Mucosa of stomach (tissue), 1 donor: ENCODE data around the gene ARF1.
"Not testable (repeated sequence)": the region's sequence is repeated elsewhere in the genome, so short reads cannot be mapped to it uniquely, and the experiment has no call there.

Experiments
- H3K27me3 ChIP-seq: one replicate; pipeline ENCODE4 v1.7.0; 2013; ENCODE audit warnings: mild to moderate bottlenecking, low read length; ENCODE audit not compliant: control insufficient read depth, insufficient read depth
- H3K36me3 ChIP-seq: one replicate; pipeline ENCODE4 v1.7.0; 2013; ENCODE audit warnings: low read length; ENCODE audit not compliant: control insufficient read depth, insufficient read depth
- H3K4me1 ChIP-seq: one replicate; pipeline ENCODE4 v1.7.0; 2013; ENCODE audit warnings: mild to moderate bottlenecking, low read length; ENCODE audit not compliant: control insufficient read depth, insufficient read depth
- H3K4me3 ChIP-seq: one replicate; pipeline ENCODE4 v1.7.0; 2013; ENCODE audit warnings: low read length
- H3K9ac ChIP-seq: one replicate; pipeline ENCODE4 v1.7.0; 2013; ENCODE audit warnings: mild to moderate bottlenecking, low read length, moderate library complexity
- H3K9me3 ChIP-seq: one replicate; pipeline ENCODE4 v1.7.0; 2013; ENCODE audit warnings: mild to moderate bottlenecking, low read length, moderate library complexity; ENCODE audit not compliant: control insufficient read depth
- donor health status: Pancreatic carcinoma.

Gene ARF1

DNA sequence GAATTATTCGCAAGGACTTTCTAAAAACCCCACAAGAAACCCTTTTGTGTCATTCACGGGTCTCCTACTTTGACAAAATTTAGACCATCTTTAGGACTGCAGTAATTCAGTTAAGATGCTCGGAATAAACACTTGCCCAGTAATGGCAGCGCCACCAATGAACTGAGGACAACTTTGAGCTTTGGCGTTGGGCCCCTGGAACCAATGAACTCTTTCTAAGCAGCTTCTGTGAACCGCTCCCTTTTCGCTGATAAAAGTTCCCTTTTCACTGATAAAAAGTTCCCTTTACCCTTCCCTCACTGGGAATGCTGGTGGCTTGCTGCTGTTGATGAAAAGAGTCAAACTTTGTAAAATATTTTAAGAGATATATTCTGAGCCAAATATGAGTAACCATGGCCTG lies 28.0 kb downstream of the ARF1 start:
- H3K4me1 ChIP-seq, result peaks cover 25% of the 10 kb centered on the region
- H3K27me3 ChIP-seq, result no peaks in the 10 kb centered on the region
- H3K36me3 ChIP-seq, result peaks cover 10% of the 10 kb centered on the region
- H3K9me3 ChIP-seq, result no peaks in the 10 kb centered on the region
- H3K4me3 ChIP-seq, result no peak overlapping the region
- no peak overlapping the region for H3K9ac ChIP-seq

- peaks cover 25% of the 10 kb centered on the region for H3K4me1 ChIP-seq
- not testable (repeated sequence) for H3K36me3 ChIP-seq, H3K27me3 ChIP-seq, H3K9ac ChIP-seq, H3K9me3 ChIP-seq, H3K4me3 ChIP-seq
Measured at GRCh38 chr1:228111315-228111714, 28.8 kb downstream of the ARF1 start.

DNA sequence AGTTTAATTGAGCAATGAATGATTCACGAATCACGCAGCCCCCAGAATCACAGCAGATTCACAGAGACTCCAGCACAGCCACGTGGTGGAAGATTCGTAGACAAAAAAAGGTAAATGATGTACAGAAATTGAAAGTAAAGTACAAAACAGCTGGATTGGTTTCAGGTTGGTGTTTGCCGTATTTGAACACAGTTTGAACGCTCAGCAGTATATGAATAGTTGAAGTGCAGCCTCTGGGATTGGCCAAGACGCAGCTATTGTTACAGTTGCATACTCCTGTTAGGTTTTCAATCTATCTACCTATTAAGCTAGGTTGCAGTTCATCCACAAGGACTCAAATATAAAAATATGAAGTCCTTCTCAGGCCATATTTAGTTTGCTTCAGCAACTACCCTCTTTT lies 29.7 kb downstream of the ARF1 start:
- H3K36me3 ChIP-seq, result no peaks in the 10 kb centered on the region
- no peaks in the 10 kb centered on the region for H3K27me3 ChIP-seq
- no peak overlapping the region for H3K9ac ChIP-seq
- no peaks in the 10 kb centered on the region for H3K9me3 ChIP-seq
- H3K4me3 ChIP-seq, result no peak overlapping the region
- H3K4me1 ChIP-seq, result peaks cover 25% of the 10 kb centered on the region

DNA sequence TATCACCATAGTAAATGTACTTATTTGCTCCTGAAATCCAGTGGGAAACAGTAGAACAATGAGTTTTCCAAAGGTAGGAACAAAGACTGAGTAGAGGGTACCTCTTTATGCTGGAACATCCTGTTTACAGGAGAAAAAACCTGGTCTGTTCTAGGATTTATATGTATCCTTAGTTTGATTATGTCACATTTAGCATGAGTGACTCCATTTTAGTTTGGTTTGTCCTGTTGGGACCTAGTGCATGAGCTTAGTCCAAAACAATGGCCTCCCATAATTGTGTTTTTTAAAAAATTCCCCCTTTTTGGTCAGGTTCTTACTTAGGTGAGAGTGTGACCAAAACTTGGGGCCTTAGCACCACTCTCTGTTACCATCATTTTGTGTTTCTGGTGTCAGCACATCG lies 30.1 kb downstream of the ARF1 start:
- Histone ChIP-seq H3K9ac (no peak overlapping the region), H3K4me1 (peaks cover 25% of the 10 kb centered on the region), H3K9me3 (no peaks in the 10 kb centered on the region), H3K27me3 (no peaks in the 10 kb centered on the region), H3K36me3 (no peaks in the 10 kb centered on the region), H3K4me3 (no peak overlapping the region)

GRCh38 chr1:228114827-228115226 lies 32.3 kb downstream of the ARF1 start:
- Histone ChIP-seq H3K4me3 (no peak overlapping the region), H3K4me1 (peaks cover 11% of the 10 kb centered on the region), H3K27me3 (no peaks in the 10 kb centered on the region), H3K9ac (no peak overlapping the region), H3K36me3 (no peaks in the 10 kb centered on the region), H3K9me3 (no peaks in the 10 kb centered on the region)

DNA sequence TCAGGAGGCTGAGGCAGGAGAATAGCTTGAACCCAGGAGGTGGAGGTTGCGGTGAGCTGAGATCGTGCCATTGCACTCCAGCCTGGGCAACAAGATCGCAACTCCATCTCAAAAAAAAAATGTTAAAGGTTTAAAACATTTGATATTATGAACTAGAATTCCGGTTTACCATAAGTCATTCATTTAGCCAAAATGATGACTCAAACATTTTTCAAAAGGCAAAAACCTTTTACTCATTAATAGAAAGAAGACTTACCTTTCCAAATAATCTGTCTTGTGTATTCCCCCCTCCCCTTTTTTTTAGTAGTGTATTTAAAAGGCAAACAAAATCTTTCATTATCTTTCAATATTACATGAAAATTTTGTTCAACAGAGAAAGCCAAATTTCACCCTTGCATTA lies 34.8 kb downstream of the ARF1 start:
- Histone ChIP-seq H3K9ac (no peak overlapping the region), H3K4me3 (no peak overlapping the region), H3K4me1 (no peaks in the 10 kb centered on the region)

DNA sequence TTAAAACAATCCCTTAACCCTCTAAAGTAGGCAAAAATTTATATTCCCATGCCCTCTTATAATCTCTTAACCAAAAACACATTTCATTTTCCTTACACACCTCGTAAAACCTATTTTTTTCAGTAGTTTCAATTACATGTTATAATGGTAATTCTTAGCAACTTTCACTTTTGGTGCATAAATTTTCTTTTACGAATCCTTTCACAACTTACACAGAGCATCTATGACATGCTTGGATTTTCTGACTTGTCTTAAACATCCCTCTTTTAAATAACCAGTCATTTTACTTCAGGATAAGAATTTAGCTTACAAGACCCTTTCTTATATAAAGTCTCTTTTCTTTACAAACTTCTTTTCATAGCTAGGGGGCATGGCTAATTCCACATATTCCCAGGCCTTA lies 35.5 kb downstream of the ARF1 start:
- Histone ChIP-seq H3K9ac (no peak overlapping the region), H3K9me3 (no peaks in the 10 kb centered on the region), H3K4me1 (no peaks in the 10 kb centered on the region), H3K36me3 (no peaks in the 10 kb centered on the region), H3K4me3 (no peak overlapping the region), H3K27me3 (no peaks in the 10 kb centered on the region)

More for the DNA sequence above, 34.8 kb downstream of the ARF1 start:
- no peaks in the 10 kb centered on the region for H3K9me3 ChIP-seq
- no peaks in the 10 kb centered on the region for H3K27me3 ChIP-seq
- no peaks in the 10 kb centered on the region for H3K36me3 ChIP-seq

- Histone ChIP-seq H3K4me3 (no peak overlapping the region), H3K9me3 (no peaks in the 10 kb centered on the region), H3K36me3 (no peaks in the 10 kb centered on the region), H3K4me1 (no peaks in the 10 kb centered on the region), H3K27me3 (no peaks in the 10 kb centered on the region), H3K9ac (no peak overlapping the region)
Measured at GRCh38 chr1:228120351-228120750, 37.8 kb downstream of the ARF1 start.

GRCh38 chr1:228120857-228121489 lies 38.5 kb downstream of the ARF1 start:
- no peak overlapping the region for H3K9ac ChIP-seq
- H3K4me1 ChIP-seq, result no peaks in the 10 kb centered on the region
- no peak overlapping the region for H3K4me3 ChIP-seq
- no peaks in the 10 kb centered on the region for H3K36me3 ChIP-seq
- no peaks in the 10 kb centered on the region for H3K9me3 ChIP-seq
- no peaks in the 10 kb centered on the region for H3K27me3 ChIP-seq

GRCh38 chr1:228122921-228123441 lies 40.5 kb downstream of the ARF1 start:
- H3K4me1 ChIP-seq, result no peaks in the 10 kb centered on the region
- no peak overlapping the region for H3K4me3 ChIP-seq
- H3K27me3 ChIP-seq, result no peaks in the 10 kb centered on the region
- H3K36me3 ChIP-seq, result no peaks in the 10 kb centered on the region
- no peak overlapping the region for H3K9ac ChIP-seq
- H3K9me3 ChIP-seq, result no peaks in the 10 kb centered on the region

DNA sequence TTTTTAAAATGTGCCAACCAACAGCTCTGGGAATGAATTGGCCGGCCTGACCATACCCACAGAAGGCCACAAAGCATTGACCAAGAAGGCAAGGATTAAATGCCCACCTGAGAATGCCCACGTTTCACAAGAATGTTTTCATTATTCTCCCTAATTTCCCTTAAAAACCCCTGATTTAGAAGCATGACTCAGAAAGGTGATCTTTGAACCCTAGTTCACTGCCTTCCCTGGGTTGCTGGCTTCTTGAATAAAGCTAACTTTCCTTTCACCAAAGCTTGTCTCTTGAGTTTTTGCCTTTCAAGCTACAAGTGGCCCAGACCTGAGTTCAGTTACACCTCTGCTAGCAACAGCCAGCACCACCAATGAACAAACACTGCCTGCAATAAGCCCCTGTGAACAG lies 41.0 kb downstream of the ARF1 start:
- Histone ChIP-seq H3K9me3 (no peaks in the 10 kb centered on the region), H3K4me1 (no peaks in the 10 kb centered on the region), H3K36me3 (no peaks in the 10 kb centered on the region), H3K9ac (no peak overlapping the region), H3K27me3 (no peaks in the 10 kb centered on the region), H3K4me3 (no peak overlapping the region)

- no peaks in the 10 kb centered on the region for H3K27me3 ChIP-seq
- no peaks in the 10 kb centered on the region for H3K36me3 ChIP-seq
- H3K4me1 ChIP-seq, result no peaks in the 10 kb centered on the region
- H3K9ac ChIP-seq, result no peak overlapping the region
- no peaks in the 10 kb centered on the region for H3K9me3 ChIP-seq
- no peak overlapping the region for H3K4me3 ChIP-seq
Measured at GRCh38 chr1:228125185-228125584, 42.7 kb downstream of the ARF1 start.

GRCh38 chr1:228131766-228132165 lies 49.3 kb downstream of the ARF1 start:
- no peaks in the 10 kb centered on the region for H3K27me3 ChIP-seq
- no peak overlapping the region for H3K9ac ChIP-seq
- no peak overlapping the region for H3K4me3 ChIP-seq

More at GRCh38 chr1:228131766-228132165, 49.3 kb downstream of the ARF1 start:
- Histone ChIP-seq H3K4me1 (peaks cover 7% of the 10 kb centered on the region), H3K36me3 (no peaks in the 10 kb centered on the region), H3K9me3 (no peaks in the 10 kb centered on the region)
